Neural crest cell (in vitro differentiated cells): Measurements from ENCODE around the gene NNAT. TPM values are rescaled to one million over a fixed set of nuclear protein-coding genes. Genes with fewer than 3 reads are reported as not detected.

Experiments
- DNase-seq: peaks from one replicate; pipeline ENCODE4 v3.0.0; 2021; ENCODE audit warnings: low read depth, mixed read lengths, low spot score
- H3K27ac Mint-ChIP-seq: one replicate; pipeline ENCODE4 v1.8.0; 2021; ENCODE audit warnings: mild to moderate bottlenecking, mixed read lengths; ENCODE audit not compliant: unreplicated experiment
- H3K27me3 Mint-ChIP-seq: 2 replicates; pipeline ENCODE4 v1.8.0; 2021; ENCODE audit warnings: low read depth, mild to moderate bottlenecking, mixed read lengths
- H3K36me3 Mint-ChIP-seq: 2 replicates; pipeline ENCODE4 v1.8.0; 2021; ENCODE audit warnings: low read depth, mild to moderate bottlenecking, mixed read lengths
- H3K4me1 Mint-ChIP-seq: 2 replicates; pipeline ENCODE4 v1.8.0; 2021; ENCODE audit warnings: mixed read lengths
- H3K4me3 Mint-ChIP-seq: one replicate; pipeline ENCODE4 v1.8.0; 2021; ENCODE audit warnings: mild to moderate bottlenecking, mixed read lengths
- H3K9me3 Mint-ChIP-seq: 2 replicates; pipeline ENCODE4 v1.8.0; 2021; ENCODE audit warnings: mixed read lengths
- CTCF ChIP-seq: fragments of 200-600 bp; sonication (generic); conservative IDR thresholded peaks from 2 replicates; pipeline ENCODE4 v1.5.0; 2021; ENCODE audit warnings: antibody characterized with exemption, mild to moderate bottlenecking
- total RNA-seq: library from RNA; stranded (reverse); gene quantifications from 2 replicates; pipeline ENCODE4 v1.2.1, GENCODE V29; 2021

Gene NNAT
- total RNA-seq, 1 donor from 2014 or later: 113 TPM

- H3K36me3 Mint-ChIP-seq: no peaks in the 10 kb centered on the region
- H3K4me3 Mint-ChIP-seq: no peak overlapping the region
- TF ChIP-seq CTCF: no peak
- no peaks in the 10 kb centered on the region for H3K9me3 Mint-ChIP-seq
- H3K27me3 Mint-ChIP-seq: peaks cover 3% of the 10 kb centered on the region
- no peak for DNase-seq
- H3K4me1 Mint-ChIP-seq: peaks cover 39% of the 10 kb centered on the region
- H3K27ac Mint-ChIP-seq: no peak overlapping the region
Measured at GRCh38 chr20:37475252-37475651, 45.8 kb upstream of the NNAT start.

- H3K9me3 Mint-ChIP-seq: peaks cover 5% of the 10 kb centered on the region
- H3K27me3 Mint-ChIP-seq: peaks cover 3% of the 10 kb centered on the region
- no peak for DNase-seq
- H3K4me3 Mint-ChIP-seq: no peak overlapping the region
- H3K36me3 Mint-ChIP-seq: no peaks in the 10 kb centered on the region
- peaks cover 34% of the 10 kb centered on the region for H3K4me1 Mint-ChIP-seq
- TF ChIP-seq CTCF: no peak
- H3K27ac Mint-ChIP-seq: no peak overlapping the region
Measured at GRCh38 chr20:37477041-37477440, 44.0 kb upstream of the NNAT start.

- H3K27me3 Mint-ChIP-seq: peaks cover 3% of the 10 kb centered on the region
Measured at GRCh38 chr20:37479266-37479665, 41.8 kb upstream of the NNAT start.

GRCh38 chr20:37479925-37480691, 40.9 kb upstream of the NNAT start:
- H3K36me3 Mint-ChIP-seq: peaks cover 3% of the 10 kb centered on the region
- TF ChIP-seq CTCF: no peak
- no peak overlapping the region for H3K4me3 Mint-ChIP-seq
- DNase-seq: no peak
- peaks cover 3% of the 10 kb centered on the region for H3K27me3 Mint-ChIP-seq
- no peak overlapping the region for H3K27ac Mint-ChIP-seq
- peaks cover 17% of the 10 kb centered on the region for H3K4me1 Mint-ChIP-seq
- H3K9me3 Mint-ChIP-seq: peaks cover 8% of the 10 kb centered on the region

More at GRCh38 chr20:37479266-37479665, 41.8 kb upstream of the NNAT start:
- peaks cover 25% of the 10 kb centered on the region for H3K4me1 Mint-ChIP-seq
- no peak for DNase-seq
- peaks cover 3% of the 10 kb centered on the region for H3K36me3 Mint-ChIP-seq
- H3K9me3 Mint-ChIP-seq: peaks cover 8% of the 10 kb centered on the region
- TF ChIP-seq CTCF: no peak
- no peak overlapping the region for H3K27ac Mint-ChIP-seq
- H3K4me3 Mint-ChIP-seq: no peak overlapping the region

- TF ChIP-seq CTCF: no peak
- Mint-ChIP-seq H3K27ac (no peak overlapping the region), H3K4me1 (peaks cover 9% of the 10 kb centered on the region), H3K27me3 (no peaks in the 10 kb centered on the region), H3K9me3 (peaks cover 8% of the 10 kb centered on the region), H3K4me3 (no peak overlapping the region), H3K36me3 (peaks cover 3% of the 10 kb centered on the region)
- no peak for DNase-seq
Measured at GRCh38 chr20:37480919-37481318, 40.1 kb upstream of the NNAT start.
